HepG2 (cell line): Measurements from ENCODE around the gene COG1. TPM values are rescaled to one million over a fixed set of nuclear protein-coding genes. Genes with fewer than 3 reads are reported as not detected.

Experiments used
- polyA plus RNA-seq, 8 experiments: library from polyadenylated mRNA; depleted of rRNA in 3 of 8; stranded (reverse) in 7 of 8; unstranded in 1 of 8; fragments of >200 nt; fragmentation: Illumina TruSeq in 4 of 8; extraction: Trizol in 4 of 8; gene quantifications; 2 replicates each; pipeline versions ENCODE4 v1.2.1 to v1.2.3, GENCODE V29; 2011 to 2016; ENCODE audit warnings: low read depth in 4 of 8, missing spikeins in 1 of 8, mixed read lengths in 1 of 8; ENCODE audit not compliant: insufficient read depth in 1 of 8
- total RNA-seq, 5 experiments: library from RNA; depleted of rRNA; stranded (reverse); fragments of >200 nt; fragmentation: Illumina TruSeq; extraction: Trizol; gene quantifications; 2 replicates each; pipeline ENCODE4 v1.2.3, GENCODE V29; 2016; ENCODE audit warnings: low read depth in 1 of 5
- TF ChIP-seq, protein P1 (sequence below): sonication (generic); formaldehyde crosslinking; IDR thresholded peaks from 2 replicates; pipeline ENCODE4 v1.4.0; 2020; ENCODE audit warnings: missing genetic modification reagents
- TF ChIP-seq, protein P2 (sequence below): sonication (generic); formaldehyde crosslinking; IDR thresholded peaks from 2 replicates; pipeline ENCODE4 v1.4.0; 2020; ENCODE audit warnings: mild to moderate bottlenecking, missing genetic modification reagents
- TF ChIP-seq, protein P3 (sequence below): sonication (generic); formaldehyde crosslinking; IDR thresholded peaks from 2 replicates; pipeline ENCODE4 v1.4.0; 2020; ENCODE audit warnings: missing genetic modification reagents

Gene COG1
- total and polyA plus RNA-seq, 2 of the 13 experiments (the other 11 are each of a cell fraction or from before 2014, with no cell fraction given) = 36.6 to 39.7 TPM

DNA sequence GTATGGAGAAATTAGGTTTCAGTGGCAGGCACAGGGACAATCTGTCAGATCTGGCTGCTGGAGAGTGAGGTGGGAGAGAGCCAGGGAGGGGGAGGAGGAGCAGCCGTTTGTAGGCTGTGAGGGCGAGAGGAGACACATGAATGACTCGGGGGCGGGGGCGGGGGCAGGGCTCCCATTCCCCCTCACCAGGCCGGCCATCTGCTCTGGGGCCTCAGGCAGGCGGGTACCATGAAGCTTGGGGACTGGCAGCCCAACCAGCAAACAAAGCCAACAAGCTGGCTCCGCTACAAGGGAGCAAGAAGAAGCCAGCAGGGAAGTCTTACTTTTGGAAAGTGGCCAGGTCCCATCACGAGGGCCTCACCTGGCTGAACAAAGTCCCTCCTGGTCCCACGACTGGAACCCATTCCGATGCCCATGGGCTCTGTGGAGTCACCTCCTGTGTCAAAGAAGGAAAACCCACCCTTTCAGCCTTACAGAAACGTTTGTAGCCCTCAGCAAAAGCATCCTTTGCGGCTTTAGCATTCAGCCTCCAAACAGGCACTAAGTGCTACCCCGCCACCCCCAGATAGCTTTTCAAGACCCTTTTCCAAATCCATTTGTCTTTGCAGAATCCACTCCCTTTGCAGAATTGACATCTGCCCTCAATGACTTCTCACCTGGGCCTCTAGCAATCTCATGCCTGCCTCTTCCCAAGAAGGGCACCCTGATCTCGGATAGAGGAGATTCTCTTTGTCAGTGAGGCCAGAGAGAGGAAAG lies 37.3 kb upstream of the COG1 start (continued):
- TF ChIP-seq, protein P1, sequence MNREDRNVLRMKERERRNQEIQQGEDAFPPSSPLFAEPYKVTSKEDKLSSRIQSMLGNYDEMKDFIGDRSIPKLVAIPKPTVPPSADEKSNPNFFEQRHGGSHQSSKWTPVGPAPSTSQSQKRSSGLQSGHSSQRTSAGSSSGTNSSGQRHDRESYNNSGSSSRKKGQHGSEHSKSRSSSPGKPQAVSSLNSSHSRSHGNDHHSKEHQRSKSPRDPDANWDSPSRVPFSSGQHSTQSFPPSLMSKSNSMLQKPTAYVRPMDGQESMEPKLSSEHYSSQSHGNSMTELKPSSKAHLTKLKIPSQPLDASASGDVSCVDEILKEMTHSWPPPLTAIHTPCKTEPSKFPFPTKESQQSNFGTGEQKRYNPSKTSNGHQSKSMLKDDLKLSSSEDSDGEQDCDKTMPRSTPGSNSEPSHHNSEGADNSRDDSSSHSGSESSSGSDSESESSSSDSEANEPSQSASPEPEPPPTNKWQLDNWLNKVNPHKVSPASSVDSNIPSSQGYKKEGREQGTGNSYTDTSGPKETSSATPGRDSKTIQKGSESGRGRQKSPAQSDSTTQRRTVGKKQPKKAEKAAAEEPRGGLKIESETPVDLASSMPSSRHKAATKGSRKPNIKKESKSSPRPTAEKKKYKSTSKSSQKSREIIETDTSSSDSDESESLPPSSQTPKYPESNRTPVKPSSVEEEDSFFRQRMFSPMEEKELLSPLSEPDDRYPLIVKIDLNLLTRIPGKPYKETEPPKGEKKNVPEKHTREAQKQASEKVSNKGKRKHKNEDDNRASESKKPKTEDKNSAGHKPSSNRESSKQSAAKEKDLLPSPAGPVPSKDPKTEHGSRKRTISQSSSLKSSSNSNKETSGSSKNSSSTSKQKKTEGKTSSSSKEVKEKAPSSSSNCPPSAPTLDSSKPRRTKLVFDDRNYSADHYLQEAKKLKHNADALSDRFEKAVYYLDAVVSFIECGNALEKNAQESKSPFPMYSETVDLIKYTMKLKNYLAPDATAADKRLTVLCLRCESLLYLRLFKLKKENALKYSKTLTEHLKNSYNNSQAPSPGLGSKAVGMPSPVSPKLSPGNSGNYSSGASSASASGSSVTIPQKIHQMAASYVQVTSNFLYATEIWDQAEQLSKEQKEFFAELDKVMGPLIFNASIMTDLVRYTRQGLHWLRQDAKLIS (CRISPR knock-in tag) = no peak
- TF ChIP-seq, protein P2, sequence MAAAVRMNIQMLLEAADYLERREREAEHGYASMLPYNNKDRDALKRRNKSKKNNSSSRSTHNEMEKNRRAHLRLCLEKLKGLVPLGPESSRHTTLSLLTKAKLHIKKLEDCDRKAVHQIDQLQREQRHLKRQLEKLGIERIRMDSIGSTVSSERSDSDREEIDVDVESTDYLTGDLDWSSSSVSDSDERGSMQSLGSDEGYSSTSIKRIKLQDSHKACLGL (CRISPR knock-in tag) = 0 out of 2 replicates have a peak, but pooled peaks have one; percentile 51
- TF ChIP-seq, protein P3, sequence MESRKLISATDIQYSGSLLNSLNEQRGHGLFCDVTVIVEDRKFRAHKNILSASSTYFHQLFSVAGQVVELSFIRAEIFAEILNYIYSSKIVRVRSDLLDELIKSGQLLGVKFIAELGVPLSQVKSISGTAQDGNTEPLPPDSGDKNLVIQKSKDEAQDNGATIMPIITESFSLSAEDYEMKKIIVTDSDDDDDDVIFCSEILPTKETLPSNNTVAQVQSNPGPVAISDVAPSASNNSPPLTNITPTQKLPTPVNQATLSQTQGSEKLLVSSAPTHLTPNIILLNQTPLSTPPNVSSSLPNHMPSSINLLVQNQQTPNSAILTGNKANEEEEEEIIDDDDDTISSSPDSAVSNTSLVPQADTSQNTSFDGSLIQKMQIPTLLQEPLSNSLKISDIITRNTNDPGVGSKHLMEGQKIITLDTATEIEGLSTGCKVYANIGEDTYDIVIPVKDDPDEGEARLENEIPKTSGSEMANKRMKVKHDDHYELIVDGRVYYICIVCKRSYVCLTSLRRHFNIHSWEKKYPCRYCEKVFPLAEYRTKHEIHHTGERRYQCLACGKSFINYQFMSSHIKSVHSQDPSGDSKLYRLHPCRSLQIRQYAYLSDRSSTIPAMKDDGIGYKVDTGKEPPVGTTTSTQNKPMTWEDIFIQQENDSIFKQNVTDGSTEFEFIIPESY = no peak
